ENCODE data around the gene PCK1. TPM values are rescaled to one million over a fixed set of nuclear protein-coding genes. Genes with fewer than 3 reads are reported as not detected.

PCK1 gene
- total RNA-seq, 6 donors from 2014 or later: 0.23 to 1.3 (median 0.51) TPM; not detected in 3

DNA sequence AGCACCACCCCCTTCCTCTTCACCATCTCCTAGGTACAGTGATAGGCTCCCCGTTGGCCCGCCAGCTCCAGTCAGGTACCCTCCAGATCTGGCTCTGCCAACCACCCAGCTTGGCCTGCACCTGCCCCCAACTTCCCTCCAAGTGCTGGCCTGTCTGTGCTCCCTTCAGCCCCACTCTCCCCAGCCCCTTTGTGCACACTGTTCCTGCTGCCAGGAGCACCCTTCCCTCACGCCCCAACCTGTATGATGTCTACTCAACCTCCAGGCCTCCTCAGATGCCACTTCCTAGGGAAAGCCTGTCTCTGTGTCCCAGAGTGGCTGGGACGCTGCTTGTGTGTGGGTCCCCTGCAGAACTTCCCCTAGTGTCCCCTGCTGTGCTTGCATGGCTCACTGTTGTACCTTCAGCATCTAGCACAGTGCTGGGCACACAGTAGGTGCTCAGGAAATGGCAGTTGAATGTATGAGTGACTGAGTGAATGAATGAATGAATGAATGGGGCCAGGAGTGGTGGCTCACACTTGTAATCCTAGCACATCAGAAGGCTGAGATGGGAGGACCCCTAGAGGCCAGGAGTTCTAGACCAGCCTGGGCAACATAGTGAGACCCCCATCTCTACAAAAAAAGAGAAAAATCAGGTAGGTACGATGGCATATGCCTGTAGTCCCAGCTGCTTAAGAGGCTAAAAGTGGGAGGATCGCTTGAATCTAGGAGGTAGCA is 56.3 kb downstream of the PCK1 start:
- Histone ChIP-seq H3K27ac (no peak overlapping the region), H3K4me1 (peaks cover 0 to 11% (median 0%) of the 10 kb centered on the region in 4 donors), H3K36me3 (no peaks in the 10 kb centered on the region), H3K27me3 (no peaks in the 10 kb centered on the region), H3K4me3 (no peak overlapping the region), H3K9me3 (no peaks in the 10 kb centered on the region)
- ATAC-seq (ENCODE audit: low FRiP score in 2 of 2) (no peak), DNase-seq (no peak)
- 83 to 85% methylated on average over 6 of the region's 6 CpGs for WGBS, 2 donors
- TF ChIP-seq POLR2AphosphoS5 (IDR thresholded peaks at IDR 0.05): no peak
- no peak for TF ChIP-seq POLR2A (IDR thresholded peaks at IDR 0.05)
- TF ChIP-seq, protein P1, sequence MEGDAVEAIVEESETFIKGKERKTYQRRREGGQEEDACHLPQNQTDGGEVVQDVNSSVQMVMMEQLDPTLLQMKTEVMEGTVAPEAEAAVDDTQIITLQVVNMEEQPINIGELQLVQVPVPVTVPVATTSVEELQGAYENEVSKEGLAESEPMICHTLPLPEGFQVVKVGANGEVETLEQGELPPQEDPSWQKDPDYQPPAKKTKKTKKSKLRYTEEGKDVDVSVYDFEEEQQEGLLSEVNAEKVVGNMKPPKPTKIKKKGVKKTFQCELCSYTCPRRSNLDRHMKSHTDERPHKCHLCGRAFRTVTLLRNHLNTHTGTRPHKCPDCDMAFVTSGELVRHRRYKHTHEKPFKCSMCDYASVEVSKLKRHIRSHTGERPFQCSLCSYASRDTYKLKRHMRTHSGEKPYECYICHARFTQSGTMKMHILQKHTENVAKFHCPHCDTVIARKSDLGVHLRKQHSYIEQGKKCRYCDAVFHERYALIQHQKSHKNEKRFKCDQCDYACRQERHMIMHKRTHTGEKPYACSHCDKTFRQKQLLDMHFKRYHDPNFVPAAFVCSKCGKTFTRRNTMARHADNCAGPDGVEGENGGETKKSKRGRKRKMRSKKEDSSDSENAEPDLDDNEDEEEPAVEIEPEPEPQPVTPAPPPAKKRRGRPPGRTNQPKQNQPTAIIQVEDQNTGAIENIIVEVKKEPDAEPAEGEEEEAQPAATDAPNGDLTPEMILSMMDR (IDR thresholded peaks at IDR 0.05): no peak
- no peak for TF ChIP-seq EP300 (IDR thresholded peaks at IDR 0.05)

Other genes with a start within 250 kb of the PCK1 start
- gene SPO11, start 231.3 kb upstream of the PCK1 start, total RNA-seq: not detected
- gene RAE1, start 209.9 kb upstream of the PCK1 start, total RNA-seq: 10 to 100 TPM; 10.1 to 31.0 (median 17.9) TPM
- gene RBM38, start 169.7 kb upstream of the PCK1 start, total RNA-seq: 10 to 100 TPM; 14.7 to 27.5 (median 22.3) TPM
- under 1 TPM in 3 of 6 donors, not detected in 3; 0.11 to 0.17 (median 0.14) TPM for gene CTCFL, start 36.0 kb upstream of the PCK1 start, total RNA-seq
- 1 to 10 TPM; 3.2 to 9.4 (median 4.8) TPM for gene ZBP1, start 59.3 kb downstream of the PCK1 start, total RNA-seq
- 10 to 100 TPM in 5 of 6 donors, 1 to 10 TPM in 1; 2.1 to 60.9 (median 17.6) TPM for gene PMEPA1, start 148.9 kb downstream of the PCK1 start, total RNA-seq